Gastrocnemius medialis (tissue), 4 donors: ENCODE measurements around the gene FRRS1L.

Experiments used
- CTCF ChIP-seq, 5 experiments: fragments of 450-650 bp in 3 of 5; fragments of 200-600 bp in 2 of 5; sonication (generic) in 2 of 5; IDR thresholded peaks in 4 of 5; conservative IDR thresholded peaks in 1 of 5; 1 replicate in 4 of 5; 2 replicates in 1 of 5; pipeline ENCODE4 v1.5.1; 2016 to 2019; ENCODE audit warnings: antibody characterized with exemption in 5 of 5, mild to moderate bottlenecking in 3 of 5, moderate library complexity in 3 of 5
- POLR2A ChIP-seq, 2 donors: fragments of 450-650 bp; IDR thresholded peaks; one replicate each; pipeline ENCODE4 v1.6.1; 2017; ENCODE audit warnings: antibody characterized with exemption in 2 of 2, mild to moderate bottlenecking in 2 of 2, moderate library complexity in 2 of 2

- TF ChIP-seq CTCF (IDR thresholded peaks at IDR 0.05 in 4 of 5, conservative IDR thresholded peaks at IDR 0.05 in 1 of 5) (no peak), POLR2A (IDR thresholded peaks at IDR 0.05) (no peak)
Observed at GRCh38 chr9:109094268-109094667, 72.8 kb downstream of the FRRS1L start.
